Activated CD8-positive, alpha-beta memory T cell treated with anti-CD3 and anti-CD28 coated beads for 24 hours (primary cell): ENCODE measurements around the gene CRCP.

Experiments
- DNase-seq: peaks from one replicate; pipeline ENCODE4 v3.0.0-alpha.2; 2020

The CRCP gene

GRCh38 chr7:66193146-66193725, 78.6 kb downstream of the CRCP start:
- no peak for DNase-seq

- no peak for DNase-seq
These were observed 83.8 kb downstream of the CRCP start for GRCh38 chr7:66198469-66198868.

- DNase-seq: no peak
These were observed 84.3 kb downstream of the CRCP start for GRCh38 chr7:66198956-66199355.

- DNase-seq: no peak
These were observed 87.8 kb downstream of the CRCP start for GRCh38 chr7:66202441-66202840.
